ENCODE measurements around the gene INTS6. TPM values are rescaled to one million over a fixed set of nuclear protein-coding genes. Genes with fewer than 3 reads are reported as not detected.

The INTS6 gene
- total RNA-seq, 1 experiment from 2014 or later = 22.6 TPM

- H3K4me3 ChIP-seq = no peak overlapping the region
- H3K27me3 ChIP-seq = no peaks in the 10 kb centered on the region
- H3K9me3 ChIP-seq = no peaks in the 10 kb centered on the region
- H3K36me3 ChIP-seq = no peaks in the 10 kb centered on the region
- DNase-seq = no peak
Observed at GRCh38 chr13:51342706-51343105, 110.1 kb downstream of the INTS6 start.

GRCh38 chr13:51341791-51342190 is 111.0 kb downstream of the INTS6 start:
- Histone ChIP-seq H3K36me3 (no peaks in the 10 kb centered on the region), H3K9me3 (no peaks in the 10 kb centered on the region), H3K4me3 (no peak overlapping the region), H3K27me3 (no peaks in the 10 kb centered on the region)
- DNase-seq = no peak

DNA sequence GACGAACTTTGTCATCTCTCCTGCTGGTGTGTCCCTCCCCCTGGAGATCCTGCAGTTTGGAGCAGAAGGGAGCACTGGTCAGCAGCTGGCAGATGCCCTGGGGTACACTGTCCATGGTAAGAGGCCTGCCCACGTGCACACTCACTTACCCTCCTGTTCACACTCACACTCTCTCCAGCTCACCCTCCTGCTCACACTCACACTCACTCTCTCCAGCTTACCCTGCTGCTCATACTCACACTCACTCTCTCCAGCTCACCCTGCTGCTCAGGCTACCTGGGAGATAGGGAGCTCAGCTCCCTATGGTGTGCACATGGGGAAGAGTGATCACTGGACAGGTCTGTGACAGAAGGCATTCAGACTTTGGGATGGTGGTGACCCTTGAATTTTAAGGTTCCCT is 111.6 kb downstream of the INTS6 start:
- no peak overlapping the region for H3K4me3 ChIP-seq

DNA sequence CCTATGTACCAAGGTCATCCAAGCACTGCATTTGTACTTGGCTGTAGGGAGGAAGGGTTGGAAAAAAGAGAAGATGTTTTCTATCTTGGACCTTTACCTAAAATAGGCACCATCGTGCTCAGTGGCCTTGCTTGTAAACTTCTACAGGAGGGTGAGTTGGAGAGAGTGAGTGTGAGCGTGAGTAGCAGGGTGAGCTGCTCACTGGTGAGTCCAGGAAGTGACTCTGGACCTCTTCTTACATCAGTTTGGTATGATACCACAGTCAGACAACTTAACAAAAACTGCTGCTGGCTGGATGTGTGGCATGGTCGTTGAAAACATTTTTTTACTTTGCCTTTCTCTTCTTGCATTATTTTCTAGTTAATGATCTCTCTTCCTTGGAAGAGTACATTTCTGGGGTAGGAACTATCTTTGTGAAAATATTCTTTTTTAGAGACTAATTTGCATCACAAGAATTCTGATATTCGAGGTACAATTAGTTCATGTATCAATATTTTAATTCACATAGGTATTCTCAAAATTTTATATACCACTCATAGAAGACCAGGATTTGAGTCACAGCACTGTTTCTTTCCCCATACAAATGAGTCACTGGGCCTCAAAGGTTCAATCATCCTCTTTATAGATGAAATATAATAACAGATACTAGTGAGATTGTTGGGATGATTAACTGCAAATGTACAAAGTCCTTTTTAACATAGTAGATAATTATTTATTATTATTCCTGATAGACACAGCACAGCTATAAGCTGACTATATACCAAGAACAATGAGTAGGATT is 112.7 kb downstream of the INTS6 start:
- no peaks in the 10 kb centered on the region for H3K36me3 ChIP-seq
- DNase-seq = no peak
- H3K27me3 ChIP-seq = no peaks in the 10 kb centered on the region
- H3K9me3 ChIP-seq = no peaks in the 10 kb centered on the region
- H3K4me3 ChIP-seq = no peak overlapping the region

More for the DNA sequence above, 111.6 kb downstream of the INTS6 start:
- no peaks in the 10 kb centered on the region for H3K9me3 ChIP-seq
- H3K36me3 ChIP-seq = no peaks in the 10 kb centered on the region
- H3K27me3 ChIP-seq = no peaks in the 10 kb centered on the region
- DNase-seq = no peak

- Histone ChIP-seq H3K27me3 (no peaks in the 10 kb centered on the region), H3K9me3 (no peaks in the 10 kb centered on the region), H3K36me3 (no peaks in the 10 kb centered on the region), H3K4me3 (no peak within 1 kb of the TSS)
- DNase-seq = no peak
Observed at GRCh38 chr13:51339354-51339753, 113.5 kb downstream of the INTS6 start, which contains the start of gene SERPINE3. Gene SERPINE3 (plus strand): TSS chr13:51339691. CDS start chr13:51341092, 1,401 bp downstream.

- H3K9me3 ChIP-seq = no peaks in the 10 kb centered on the region
- H3K27me3 ChIP-seq = no peaks in the 10 kb centered on the region
- no peaks in the 10 kb centered on the region for H3K36me3 ChIP-seq
- DNase-seq = no peak
- no peak overlapping the region for H3K4me3 ChIP-seq
Observed at GRCh38 chr13:51336746-51337145, 116.1 kb downstream of the INTS6 start.

- no peaks in the 10 kb centered on the region for H3K36me3 ChIP-seq
- DNase-seq = no peak
- H3K4me3 ChIP-seq = no peak overlapping the region
- no peaks in the 10 kb centered on the region for H3K9me3 ChIP-seq
- no peaks in the 10 kb centered on the region for H3K27me3 ChIP-seq
Observed at GRCh38 chr13:51333826-51334225, 119.0 kb downstream of the INTS6 start.

- Histone ChIP-seq H3K9me3 (no peaks in the 10 kb centered on the region), H3K27me3 (no peaks in the 10 kb centered on the region), H3K36me3 (no peaks in the 10 kb centered on the region), H3K4me3 (no peak overlapping the region)
- no peak for DNase-seq
Observed at GRCh38 chr13:51333421-51333820, 119.4 kb downstream of the INTS6 start.

- no peaks in the 10 kb centered on the region for H3K27me3 ChIP-seq
- H3K36me3 ChIP-seq = no peaks in the 10 kb centered on the region
- H3K9me3 ChIP-seq = no peaks in the 10 kb centered on the region
- no peak overlapping the region for H3K4me3 ChIP-seq
- no peak for DNase-seq
Observed at GRCh38 chr13:51332566-51333361, 120.1 kb downstream of the INTS6 start.

DNA sequence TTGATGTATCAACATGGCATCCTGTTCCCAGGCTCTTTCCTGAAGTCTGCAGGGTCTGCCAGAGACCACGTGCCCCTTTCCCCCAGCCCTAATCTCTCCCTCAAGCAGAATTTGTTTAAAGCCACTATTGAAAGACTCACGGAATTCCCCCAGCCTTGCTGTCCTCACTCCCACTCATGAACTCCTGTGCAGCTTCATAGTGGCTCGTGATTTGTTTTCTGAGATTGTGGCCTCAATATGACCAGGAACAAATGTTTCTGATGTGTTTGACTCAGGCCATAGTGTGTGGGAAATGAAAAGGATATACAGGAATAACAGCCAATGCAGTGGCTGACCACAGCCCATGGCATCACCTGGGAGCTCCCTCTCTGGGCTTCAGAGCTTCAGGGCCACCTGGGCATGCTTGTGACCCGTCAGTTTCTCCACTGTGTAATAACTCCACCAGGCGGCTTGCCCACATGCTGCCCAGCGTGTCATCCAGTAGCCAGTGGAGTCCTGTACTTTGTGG is 121.4 kb downstream of the INTS6 start:
- no peaks in the 10 kb centered on the region for H3K36me3 ChIP-seq
- no peaks in the 10 kb centered on the region for H3K9me3 ChIP-seq
- no peak for DNase-seq
- H3K27me3 ChIP-seq = no peaks in the 10 kb centered on the region
- no peak overlapping the region for H3K4me3 ChIP-seq

DNA sequence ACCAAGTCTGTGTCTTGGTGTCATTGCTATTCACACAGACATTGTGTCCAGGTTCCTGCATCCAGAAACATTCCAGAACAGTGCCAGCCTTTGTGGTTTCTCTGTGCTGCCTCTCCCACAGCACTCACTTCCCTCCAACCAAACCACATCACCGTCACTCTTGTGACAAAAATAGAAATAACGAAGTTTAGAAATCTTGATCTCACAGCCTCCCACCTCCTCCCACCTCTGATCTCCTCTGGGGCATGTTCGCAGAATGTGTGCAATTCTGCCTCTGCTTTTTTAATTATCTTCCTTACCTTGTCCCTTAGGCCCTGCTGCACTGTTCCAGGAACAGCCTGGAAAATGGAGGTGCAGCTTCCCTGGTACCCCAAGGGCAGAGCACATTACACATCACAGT is 122.0 kb downstream of the INTS6 start:
- H3K9me3 ChIP-seq = no peaks in the 10 kb centered on the region
- no peaks in the 10 kb centered on the region for H3K36me3 ChIP-seq
- no peaks in the 10 kb centered on the region for H3K27me3 ChIP-seq
- no peak overlapping the region for H3K4me3 ChIP-seq
- DNase-seq = no peak

GRCh38 chr13:51329606-51330005 is 123.2 kb downstream of the INTS6 start:
- no peak overlapping the region for H3K4me3 ChIP-seq
- no peak for DNase-seq
- no peaks in the 10 kb centered on the region for H3K36me3 ChIP-seq
- no peaks in the 10 kb centered on the region for H3K27me3 ChIP-seq
- H3K9me3 ChIP-seq = no peaks in the 10 kb centered on the region

GRCh38 chr13:51328488-51328887 is 124.3 kb downstream of the INTS6 start:
- Histone ChIP-seq H3K27me3 (no peaks in the 10 kb centered on the region), H3K9me3 (no peaks in the 10 kb centered on the region), H3K36me3 (no peaks in the 10 kb centered on the region), H3K4me3 (no peak overlapping the region)
- no peak for DNase-seq

DNA sequence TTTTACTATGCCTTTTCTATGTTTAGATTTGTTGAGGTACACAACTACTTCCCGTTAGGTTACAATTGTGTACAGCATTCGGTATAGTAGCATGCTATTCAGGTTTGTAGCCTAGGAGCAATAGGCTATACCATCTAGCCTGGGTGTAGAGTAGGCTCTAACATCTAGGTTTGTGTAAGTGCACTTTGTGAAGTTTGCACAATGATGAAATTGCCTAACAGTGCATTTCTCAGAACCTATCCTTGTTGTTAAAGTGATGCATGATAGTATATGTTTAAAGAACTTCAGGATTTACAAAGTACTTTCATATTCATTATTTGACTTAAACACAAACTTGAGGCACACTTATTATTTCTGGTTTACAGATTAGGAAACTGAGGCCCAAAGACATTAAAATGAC is 124.9 kb downstream of the INTS6 start:
- no peaks in the 10 kb centered on the region for H3K36me3 ChIP-seq
- DNase-seq = no peak
- no peaks in the 10 kb centered on the region for H3K27me3 ChIP-seq
- no peaks in the 10 kb centered on the region for H3K9me3 ChIP-seq
- no peak overlapping the region for H3K4me3 ChIP-seq

DNA sequence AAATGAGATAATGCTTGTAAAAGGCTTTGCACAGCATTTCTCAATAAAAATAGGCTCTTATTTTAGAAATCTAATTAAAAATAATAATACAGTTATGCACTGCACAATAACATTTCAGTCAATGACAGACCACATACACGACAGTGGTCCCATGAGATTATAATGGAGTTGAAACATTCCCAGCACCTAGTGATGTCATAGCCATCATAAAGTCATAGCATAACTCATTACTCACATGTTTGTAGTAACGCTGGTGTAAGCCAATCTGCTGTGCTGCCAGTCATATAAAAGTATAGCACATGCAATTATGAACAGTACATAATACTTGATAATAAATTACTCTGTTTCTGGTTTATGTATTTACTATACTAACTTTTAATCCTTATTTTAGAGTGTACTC is 126.1 kb downstream of the INTS6 start:
- no peak for DNase-seq
- H3K4me3 ChIP-seq = no peak overlapping the region
- no peaks in the 10 kb centered on the region for H3K9me3 ChIP-seq
- no peaks in the 10 kb centered on the region for H3K27me3 ChIP-seq
- H3K36me3 ChIP-seq = no peaks in the 10 kb centered on the region

DNA sequence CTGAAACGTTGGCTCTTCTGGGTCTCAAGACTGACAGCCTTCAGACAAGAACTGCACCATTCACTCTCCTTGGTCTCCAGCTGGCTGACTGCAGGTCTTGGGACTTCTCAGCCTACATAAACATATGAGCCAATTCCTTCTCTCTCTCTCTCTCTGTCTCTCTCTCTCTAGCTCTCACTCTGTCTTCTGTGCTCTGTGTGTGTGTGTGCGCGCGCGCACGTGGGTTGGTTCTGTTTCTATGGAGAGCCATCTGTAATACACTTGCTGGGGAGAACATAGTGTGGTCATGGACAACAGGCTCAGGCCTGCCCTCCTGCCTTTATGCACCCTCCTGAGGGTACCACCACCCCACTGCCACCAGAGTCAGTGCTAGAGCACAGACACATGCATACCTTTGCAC is 127.0 kb downstream of the INTS6 start:
- Histone ChIP-seq H3K4me3 (no peak overlapping the region), H3K9me3 (no peaks in the 10 kb centered on the region), H3K36me3 (no peaks in the 10 kb centered on the region), H3K27me3 (no peaks in the 10 kb centered on the region)
- DNase-seq = no peak

DNA sequence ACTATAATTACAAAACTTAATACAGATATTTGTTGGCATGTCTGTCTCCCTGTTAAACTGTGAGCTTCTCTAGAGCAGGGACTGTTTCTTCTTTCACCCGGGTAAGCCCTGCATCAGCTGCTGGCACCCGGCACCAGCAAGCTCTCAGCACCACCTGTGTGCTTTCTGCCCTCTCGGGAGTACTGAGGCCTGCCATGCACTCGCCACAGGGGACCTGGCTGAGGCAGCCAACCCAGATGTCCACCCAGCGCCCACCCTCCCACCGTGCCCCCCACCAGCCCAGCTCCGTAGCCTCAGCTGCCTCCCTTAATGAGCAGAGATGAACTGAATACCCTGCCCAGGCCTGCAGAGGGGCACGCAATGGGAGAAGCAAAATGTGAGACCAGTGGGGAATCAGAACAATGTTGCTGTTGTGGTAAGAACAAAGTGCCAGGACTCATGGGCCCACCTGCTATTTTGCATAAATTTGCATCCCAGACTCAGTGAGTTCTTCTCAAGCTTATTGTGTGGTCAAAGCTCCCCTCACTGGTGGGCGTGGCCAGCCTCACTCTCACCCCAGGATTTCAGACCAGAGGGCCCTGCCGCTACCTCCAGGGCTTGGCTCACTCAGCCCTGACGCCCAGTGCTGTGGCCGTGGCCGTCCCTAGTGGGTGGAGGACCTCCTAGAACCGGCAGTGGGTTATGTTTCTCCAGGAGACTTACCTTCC is 128.0 kb downstream of the INTS6 start:
- no peak for DNase-seq
- Histone ChIP-seq H3K36me3 (no peaks in the 10 kb centered on the region), H3K4me3 (no peak overlapping the region), H3K27me3 (no peaks in the 10 kb centered on the region), H3K9me3 (no peaks in the 10 kb centered on the region)

Measured in MG63 (cell line).